Cardiac septum (tissue), 1 donor: ENCODE data around the gene ZXDC. TPM values are rescaled to one million over a fixed set of nuclear protein-coding genes. Genes with fewer than 3 reads are reported as not detected.
A peak's percentile ranks its signal among the peaks of the same experiment; 100 is the strongest.

Experiments
- DNase-seq: peaks from one replicate; pipeline ENCODE4 v3.0.0-alpha.2; 2020; ENCODE audit warnings: low spot score
- intact Hi-C: fragments of 100-400 bp; cut with DNase I; formaldehyde crosslinking; loops from one replicate; pipeline ENCODE4 v1.14.0; 2022
- total RNA-seq: library from RNA; stranded (reverse); fragmentation: NEBNext Ultra II Directional; extraction: Animal tissue kit (Norgen Biotek cat#: 25700); gene quantifications from one replicate; pipeline ENCODE4 v1.2.1, GENCODE V29; 2021
- donor health status: DM: no; HTN: no; CAD: no.

ZXDC gene
- total RNA-seq, 1 donor from 2014 or later: 22.0 TPM

DNA sequence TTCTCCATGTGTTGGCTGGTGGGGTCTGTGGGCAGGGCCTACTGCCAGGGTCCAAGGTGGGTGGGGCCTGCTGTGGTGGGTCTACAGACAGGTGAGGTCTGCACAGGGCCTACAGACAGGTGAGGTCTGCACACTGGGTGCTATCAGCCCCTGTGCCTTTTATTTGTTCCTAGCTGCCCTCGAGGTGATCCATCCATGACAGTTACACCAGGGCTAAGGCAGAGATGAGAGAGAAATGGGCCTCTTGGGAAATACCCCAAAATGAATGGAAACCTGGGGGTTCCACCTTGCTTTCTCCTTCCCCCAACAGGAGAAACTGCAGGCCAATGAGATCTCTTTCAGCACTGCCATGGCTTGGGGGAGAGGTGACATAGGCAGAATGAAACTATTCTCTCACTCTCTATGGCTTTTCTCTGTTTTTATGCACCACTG, 44.6 kb downstream of the ZXDC start:
- DNase-seq: no peak
- intact Hi-C loops: loop anchor here (5.0 kb wide), 1 partner anchor 36 kb away; no protein-coding TSS in a partner anchor

DNA sequence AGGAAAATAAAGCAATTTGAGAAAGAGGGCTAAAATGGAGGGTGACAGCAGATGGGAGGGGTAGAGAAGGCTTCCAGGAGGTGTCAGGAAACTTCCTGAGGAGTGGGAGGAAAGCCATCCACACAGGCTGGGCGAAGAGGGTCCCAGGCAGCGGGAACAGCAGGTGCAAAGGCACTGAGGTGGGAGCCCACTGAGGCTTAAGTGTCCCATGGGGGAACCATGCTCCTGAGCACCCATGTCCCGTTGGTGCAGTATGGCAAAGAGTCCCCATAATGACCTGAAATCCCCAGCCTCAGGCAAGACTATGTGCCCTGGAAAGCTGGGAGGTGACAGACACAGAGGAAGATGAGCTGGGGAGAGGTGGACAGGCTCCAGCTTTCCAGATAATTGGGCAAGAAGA, 50.9 kb downstream of the ZXDC start:
- no peak for DNase-seq
- intact Hi-C loops: no loop called here

DNA sequence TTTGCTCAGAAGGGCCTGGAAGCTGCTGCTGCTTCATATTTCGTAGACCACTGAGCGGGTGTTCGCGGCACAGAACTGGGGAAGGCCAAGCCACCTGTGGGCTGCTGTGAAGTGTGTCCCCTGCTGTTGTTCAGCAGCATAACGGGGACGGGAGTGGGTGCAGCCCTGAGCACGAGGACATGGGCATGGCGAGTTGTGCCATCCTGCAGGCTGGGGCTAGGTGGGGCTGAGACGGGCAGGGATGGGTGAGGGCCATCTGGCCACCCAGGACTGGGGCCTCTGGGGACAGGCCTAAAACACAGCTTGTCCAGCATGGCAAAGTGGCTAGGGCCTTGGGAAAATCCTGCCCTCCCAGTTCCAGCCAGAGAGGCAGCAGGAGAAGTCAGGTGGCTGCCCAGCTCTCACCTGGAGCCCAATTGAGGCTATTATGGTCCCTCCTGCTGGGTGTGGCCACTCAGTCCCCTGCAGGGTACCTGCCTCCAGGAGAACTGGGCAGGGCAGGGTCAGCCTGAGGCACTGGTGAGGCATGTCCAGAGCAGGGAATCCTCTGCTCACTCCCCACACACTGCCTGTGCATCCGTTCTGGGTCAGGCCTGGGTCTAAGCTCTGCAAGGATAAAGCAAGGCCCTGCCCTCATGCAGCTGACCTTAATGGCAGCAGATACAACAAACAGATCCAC, 51.5 kb downstream of the ZXDC start:
- peak; percentile 57 for DNase-seq
- intact Hi-C loops: no loop called here

DNA sequence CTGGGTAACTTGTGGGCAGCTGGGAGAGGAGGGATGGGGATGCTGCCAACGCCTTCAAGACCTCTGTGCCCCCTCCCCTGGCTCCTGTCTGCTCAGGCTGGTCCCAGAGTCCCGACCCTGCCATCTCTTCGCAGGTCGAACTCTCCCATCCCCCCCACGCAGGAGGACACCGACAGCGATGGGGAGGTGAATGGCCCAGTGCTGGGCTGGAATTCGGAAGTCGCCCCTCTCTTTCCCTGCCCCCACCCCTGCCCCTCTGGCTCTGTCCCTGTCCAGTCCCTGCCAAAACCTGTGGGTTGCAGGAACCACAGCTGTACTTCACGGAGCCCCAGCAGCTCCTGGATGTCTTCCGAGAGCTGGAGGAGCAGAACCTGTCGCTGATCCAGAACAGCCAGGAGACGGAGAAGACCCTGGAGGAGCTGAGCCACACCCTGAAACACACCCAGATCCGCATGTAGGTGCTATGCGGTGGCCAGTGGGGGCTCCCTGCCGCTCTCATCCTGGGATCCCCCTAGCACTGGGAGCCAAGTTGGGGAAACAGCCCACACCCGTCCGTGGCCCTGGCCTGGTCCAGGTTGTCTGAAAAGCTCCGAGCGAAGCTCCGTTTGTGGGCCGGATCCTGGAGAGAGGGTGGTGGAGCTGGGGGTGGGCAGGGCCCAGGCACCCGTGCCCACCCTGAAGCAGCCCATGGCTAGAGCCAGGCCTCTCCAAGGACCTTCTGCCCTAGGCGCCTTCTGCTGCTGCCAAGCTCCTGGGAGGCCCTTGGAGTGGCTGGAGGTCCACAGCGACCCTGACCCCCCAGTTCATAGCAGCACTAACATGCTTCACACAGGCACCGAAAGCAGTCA, 52.3 kb downstream of the ZXDC start:
- intact Hi-C loops: no loop called here
- DNase-seq: peak; percentile 51

DNA sequence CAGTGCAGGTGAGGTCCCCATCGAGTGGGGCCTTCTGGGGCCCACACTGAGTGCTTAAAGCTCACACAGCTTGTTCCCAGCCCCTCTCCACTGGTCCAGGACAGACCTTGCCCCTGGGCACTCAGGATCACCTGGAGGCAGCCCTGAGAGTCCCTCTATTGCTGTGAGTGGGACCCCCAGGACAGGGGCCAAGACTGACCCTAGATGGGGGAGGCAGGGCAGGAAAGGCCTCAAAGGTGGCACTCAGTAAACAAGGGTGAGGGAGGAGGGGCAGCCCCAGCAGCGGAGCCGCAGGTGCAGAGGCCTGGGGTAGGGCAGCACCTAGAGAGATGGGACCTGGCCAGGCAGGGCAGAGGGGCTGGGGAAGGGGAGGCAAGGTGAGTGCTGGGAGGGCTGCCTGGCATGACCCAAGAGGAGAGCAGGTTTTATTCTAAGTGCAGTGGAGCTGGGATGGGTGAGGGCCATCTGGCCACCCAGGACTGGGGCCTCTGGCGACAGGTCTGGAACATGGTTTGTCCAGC, 53.1 kb downstream of the ZXDC start:
- peak; percentile 74 for DNase-seq
- intact Hi-C loops: no loop called here

DNA sequence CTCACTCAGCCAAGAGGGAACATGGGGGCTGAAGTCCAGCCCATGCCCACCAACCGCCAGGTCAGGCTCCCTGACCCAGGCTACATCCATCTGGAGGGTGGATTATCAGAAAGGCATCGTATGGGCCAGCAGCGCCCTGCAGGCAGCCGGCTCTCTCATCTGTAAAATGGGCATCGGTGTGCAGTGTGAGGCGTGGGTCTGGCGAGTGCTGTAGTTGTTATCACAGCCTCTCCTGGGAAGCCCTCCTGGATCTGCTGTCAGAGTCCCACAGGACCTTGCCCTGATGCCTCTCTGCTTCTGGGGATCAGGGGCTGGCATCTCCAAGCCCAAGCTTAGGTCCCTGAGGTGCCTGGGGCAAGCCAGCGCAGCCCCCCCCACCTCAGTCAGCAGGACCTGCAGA, 53.6 kb downstream of the ZXDC start:
- intact Hi-C loops: no loop called here
- no peak for DNase-seq

DNA sequence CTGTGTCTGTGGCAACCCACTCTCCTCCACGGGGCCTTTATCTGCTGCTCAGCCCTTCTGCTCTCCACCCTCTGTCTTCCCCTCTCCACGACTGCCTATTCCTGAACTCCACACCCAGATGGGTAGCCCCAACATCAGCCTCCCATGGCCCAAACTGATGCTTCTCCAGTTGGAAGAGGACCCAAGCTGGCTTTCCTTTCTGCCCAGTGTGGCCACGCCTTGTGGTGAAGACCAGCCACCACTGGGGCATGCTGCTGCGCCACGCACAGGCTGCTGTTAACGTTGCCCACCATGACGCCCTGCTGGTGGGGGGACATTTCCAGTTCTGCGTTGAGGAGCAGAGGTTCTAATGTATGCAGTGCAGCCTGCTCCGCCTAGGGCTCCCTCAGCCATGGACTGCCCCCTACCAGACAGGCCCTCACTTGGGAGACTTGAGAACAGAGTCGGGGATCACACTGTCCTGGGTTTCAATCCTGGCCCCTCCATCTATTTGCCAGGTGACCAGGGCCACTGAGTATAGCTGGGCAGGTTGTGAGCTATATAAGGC, 54.0 kb downstream of the ZXDC start:
- DNase-seq: peak; percentile 68
- intact Hi-C loops: no loop called here

DNA sequence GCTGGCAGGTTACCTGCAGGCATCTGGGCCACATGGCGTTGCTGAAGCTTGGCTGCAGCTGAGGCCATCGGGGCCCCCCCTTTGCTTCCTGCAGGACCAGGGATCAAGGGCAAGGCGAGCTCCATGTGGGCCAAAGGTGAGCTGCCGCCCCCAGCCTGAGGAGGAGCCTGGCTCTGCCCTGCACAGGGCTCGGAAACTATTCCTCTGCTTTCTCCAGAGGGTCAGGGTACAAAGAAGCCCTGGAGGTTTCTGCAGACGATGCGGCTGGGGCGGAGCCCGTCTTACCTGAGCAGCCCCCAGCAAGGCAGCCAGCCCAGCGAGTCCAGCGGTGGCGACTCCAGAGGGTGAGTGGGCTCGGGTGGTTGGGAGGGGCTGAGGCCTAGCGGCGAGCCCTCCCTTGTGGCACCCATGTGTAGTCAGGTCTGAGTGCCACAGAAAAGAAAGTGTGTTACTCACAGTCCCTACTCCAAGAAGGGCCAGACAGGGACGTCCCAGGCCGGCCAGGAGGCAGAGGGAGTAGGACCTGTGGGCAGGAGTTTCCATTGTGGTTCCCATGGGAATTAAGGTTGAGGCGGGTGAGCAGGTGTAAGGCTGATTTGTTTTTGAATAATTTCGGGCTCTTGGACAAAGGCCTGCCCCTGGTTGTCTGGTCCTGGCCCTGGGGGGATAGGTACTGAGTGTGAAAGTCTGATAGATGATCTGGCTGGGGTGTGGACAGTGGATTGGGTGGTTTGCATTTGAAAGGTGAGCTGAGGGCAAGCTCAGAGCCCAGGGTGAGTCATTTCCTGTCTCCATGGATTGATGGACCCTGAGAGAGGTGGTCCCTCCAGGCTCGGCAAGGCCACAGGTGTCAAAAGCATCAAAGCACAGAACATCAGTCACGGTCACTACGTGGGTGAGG, 55.6 kb downstream of the ZXDC start:
- peak; percentile 66 for DNase-seq
- intact Hi-C loops: no loop called here

DNA sequence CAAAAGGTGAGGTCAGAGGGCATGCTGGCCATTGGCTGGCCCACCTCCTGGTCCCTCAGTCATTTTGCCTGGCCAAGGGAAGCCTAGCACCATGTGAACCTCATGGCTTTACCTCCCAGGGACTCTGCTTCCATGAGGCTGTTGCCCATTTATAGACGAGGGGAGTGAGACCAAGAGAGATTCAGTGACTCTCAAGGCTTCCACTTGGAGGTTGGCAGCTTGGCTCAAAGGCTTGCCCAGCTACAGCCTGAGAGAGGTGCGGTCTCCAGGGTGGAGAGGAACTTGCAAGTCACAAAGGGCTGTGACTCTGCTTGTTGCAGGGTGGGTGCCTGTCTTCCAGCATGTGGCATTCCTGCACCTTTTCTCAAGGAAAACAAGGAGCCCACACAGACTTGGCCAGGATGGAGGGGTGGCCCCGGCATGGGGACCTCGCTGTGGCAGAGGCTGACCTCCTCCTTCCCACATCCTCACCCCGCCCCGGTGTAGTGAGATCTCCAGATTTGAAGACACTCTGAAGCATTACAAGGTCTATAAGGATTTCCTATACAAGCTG, 56.5 kb downstream of the ZXDC start:
- no peak for DNase-seq
- intact Hi-C loops: no loop called here

DNA sequence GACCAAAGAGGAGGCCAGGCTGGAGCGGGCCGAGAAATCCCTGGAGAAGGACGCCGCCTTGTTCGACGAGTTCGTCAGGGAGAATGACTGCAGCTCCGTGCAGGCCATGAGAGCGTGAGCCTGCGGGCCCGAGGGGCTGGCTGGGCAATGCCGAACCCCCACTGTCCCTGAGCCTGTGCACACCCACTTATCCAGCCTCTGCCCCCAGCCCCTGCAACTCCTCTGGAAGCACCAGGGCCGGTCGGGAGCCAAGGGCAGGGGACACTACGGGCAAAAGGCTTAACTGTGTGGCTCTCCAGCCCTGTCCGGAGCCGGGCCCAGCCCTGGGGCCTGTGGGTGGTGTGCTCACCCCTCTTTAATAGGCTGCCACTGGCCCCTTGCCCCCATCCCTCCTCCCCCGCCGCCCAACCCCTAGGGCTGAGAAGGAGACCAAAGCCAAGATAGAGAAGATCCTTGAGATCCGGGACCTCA, 57.0 kb downstream of the ZXDC start:
- intact Hi-C loops: no loop called here

DNA sequence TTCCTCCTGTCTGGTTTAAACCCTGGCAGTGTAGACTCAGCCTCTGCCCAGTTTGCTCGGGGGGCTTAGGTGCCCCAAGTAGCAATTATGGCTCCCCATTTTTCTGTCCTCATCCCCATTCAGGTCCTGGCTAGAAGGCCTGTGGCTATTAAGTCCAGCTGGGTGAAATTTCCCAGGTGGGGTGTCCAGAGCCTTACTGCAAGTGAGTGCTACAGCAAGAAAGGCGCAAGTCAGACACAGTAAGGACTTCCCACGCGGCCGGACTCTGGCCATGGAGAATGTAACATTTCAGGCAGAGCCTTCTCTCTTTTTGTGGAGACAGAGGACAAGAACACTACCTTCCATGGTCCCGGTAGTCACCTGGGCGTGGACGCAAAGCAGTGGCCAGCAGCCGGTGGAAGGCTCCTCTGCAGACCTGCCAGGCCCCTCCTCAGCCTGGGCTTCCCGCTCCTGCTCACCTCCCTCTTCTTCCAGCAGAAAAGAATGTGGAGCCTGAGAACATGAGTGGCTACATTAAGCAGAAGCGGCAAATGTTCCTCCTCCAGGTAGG, 57.6 kb downstream of the ZXDC start:
- intact Hi-C loops: no loop called here
- peak; percentile 67 for DNase-seq

More for the DNA sequence above, 57.0 kb downstream of the ZXDC start:
- peak; percentile 55 for DNase-seq

DNA sequence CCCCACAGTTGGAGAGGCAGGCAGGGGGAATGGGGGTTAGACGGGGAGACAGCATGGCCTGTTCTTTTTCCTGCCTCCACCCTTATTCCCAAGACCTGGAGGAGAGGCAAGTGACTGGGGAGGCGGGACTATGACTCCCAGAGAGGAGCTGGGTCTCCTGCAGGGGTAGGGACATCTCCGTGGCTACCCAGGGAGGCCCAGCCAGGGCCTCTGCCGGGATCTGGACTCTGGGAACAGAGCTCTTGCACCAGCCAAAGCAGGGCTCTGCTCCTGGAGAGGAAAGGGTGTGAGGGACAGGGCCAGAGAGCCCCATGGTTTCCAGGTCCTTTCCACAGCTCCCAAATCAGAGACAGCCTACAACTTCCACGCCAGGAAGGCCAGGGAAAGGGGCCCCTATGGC, 58.2 kb downstream of the ZXDC start:
- intact Hi-C loops: no loop called here
- DNase-seq: peak; percentile 62

DNA sequence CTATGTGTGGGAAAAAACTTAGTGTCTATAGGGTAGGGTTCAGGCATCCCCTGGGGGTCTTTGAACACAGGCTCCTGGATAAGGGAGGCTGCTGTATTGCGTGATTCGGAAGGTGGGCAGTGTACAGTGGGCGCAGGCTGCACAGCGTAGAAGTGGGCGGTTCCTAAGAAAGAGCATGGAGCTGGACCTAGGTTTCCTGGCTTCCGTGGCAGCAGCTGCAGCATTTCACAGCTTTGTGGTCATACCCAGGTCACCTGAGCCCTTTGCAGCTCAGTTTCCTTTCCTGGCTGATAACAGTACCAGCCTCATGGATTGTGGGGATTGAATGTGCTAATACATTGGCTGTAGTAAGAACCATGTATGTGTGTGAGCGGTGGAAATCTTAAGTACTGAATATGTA, 58.7 kb downstream of the ZXDC start:
- intact Hi-C loops: no loop called here
- DNase-seq: no peak

DNA sequence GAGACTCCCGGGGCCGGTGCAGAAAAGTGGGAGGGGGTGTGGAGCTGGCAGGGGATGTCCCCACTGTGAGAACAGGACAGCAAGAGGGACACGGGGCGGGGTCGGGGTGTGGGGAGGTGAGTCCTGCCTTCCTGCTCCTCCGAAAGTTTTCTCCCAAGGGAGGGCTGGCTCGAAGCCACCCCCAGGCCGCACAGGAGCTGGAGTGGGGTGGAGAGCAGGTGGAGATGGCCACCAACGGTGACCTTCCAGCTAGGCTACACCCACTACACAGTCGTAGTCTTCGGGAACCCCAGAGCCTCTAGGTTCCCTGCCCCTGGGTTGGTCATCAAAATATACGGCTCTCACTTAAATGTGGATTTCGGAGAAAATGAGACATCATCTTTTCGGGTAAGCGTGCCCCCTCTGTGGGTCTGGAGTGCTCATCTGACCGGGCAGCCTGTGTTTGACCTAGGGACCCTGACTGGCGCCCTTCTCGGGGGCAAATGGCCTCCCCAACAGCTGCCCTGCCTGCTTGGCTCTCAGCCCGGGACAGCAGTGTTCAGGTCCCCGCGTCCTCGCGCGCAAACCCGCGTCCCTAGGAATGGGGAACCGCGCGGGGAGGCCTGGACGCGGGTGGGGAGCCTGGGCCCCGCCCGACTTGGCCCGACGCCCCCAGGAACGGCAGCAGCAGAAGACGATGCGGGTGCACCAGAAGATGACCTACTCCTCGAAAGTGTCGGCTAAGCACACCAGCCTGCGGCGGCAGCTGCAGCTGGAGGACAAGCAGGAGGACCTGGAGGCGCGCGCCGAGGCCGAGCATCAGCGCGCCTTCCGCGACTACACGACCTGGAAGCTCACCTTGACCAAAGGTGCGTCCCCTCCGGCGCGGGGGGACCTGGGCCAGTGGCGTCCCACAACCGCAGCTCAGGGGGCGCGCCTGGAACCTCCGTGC, 59.8 kb downstream of the ZXDC start:
- peak; percentile 57 for DNase-seq
- intact Hi-C loops: no loop called here

DNA sequence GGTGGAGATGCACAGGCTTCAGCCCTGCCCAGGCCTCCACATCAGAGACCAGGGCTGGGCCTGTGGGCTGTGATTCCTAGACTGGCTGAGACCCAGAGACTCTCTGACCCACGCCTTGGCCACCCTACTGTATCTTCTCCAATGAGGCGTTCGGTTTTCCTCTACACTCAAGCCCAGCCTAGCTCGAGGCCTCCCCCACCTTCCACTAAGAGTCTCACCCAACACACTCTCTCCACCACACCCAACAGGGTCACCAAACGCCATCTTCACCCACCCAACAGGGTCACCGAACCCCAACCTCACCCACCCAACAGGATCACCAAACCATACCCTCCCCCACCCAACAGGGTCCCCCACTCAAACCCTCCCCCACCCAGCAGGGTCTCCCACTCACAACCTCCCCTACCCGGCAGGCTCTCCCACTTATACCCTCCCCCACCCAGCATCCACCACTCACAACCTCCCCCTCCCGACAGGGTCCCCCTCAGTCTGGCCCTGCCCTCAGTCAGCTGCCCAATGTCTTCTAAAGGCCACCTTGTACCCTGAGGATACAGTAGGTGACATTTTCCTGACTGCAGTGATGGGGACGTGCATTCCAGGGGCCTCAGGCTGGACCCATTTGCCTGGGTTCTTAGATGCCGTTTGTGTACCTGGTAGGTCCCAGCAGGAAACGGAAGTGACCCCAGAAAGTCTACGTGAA, 60.6 kb downstream of the ZXDC start:
- DNase-seq: no peak
- intact Hi-C loops: no loop called here

DNA sequence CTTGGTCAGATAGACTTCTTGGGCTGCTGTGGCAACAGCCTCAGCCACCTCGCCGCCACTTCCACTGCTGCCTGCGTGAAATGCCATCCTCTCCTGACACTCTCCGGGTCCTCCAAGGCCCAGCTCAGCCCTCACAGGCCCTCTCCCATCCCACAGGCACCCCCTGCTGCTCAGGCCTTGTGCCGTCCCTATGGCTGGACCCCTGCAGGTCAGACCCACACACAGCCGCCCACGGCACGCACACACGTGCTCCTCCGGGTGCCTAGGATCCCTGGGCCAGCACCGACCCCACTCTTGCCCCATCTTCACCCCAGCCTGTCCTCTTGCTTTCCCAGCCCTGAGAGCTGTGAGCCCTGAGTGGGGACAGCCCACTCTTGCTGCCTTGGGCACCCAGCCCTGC, 61.3 kb downstream of the ZXDC start:
- intact Hi-C loops: no loop called here
- peak; percentile 54 for DNase-seq

DNA sequence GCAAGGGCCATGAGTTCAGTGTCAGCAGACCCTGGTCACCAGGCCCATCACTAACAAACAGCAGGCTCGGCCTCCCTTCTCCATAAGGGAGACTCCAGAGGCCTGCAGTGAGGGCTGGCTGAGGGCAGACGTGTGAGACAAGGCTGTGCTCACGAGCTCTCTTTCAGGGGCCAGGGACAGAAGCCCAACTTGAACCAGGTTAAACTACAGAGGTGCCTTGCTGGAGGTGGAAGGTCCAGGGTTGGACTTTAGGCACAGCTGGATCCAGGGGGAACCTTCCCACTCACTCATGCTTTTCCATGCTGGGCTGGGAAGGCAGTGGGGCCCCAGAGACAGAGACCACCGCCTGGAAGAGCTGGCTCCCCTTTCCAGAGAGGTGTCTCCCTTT, 62.0 kb downstream of the ZXDC start:
- DNase-seq: no peak
- intact Hi-C loops: no loop called here
